Measurements from ENCODE around the gene TMEM47. TPM values are rescaled to one million over a fixed set of nuclear protein-coding genes. Genes with fewer than 3 reads are reported as not detected.

TMEM47 gene
- total and polyA plus RNA-seq, 2 of the 4 experiments (the other 2 are of a cell fraction): 51.5 to 105 TPM

GRCh38 chrX:34631479-34632220 is 25.4 kb downstream of the TMEM47 start:
- Histone ChIP-seq H2AK9ac (replicated peaks; ENCODE audit: low read depth, low read length, poor library complexity) (no peak overlapping the region), H3K4me3 (ENCODE audit: insufficient read depth, low read depth, low read length) (no peak overlapping the region), H3K4ac (ENCODE audit: low read depth, low read length) (no peak overlapping the region), H2AK5ac (ENCODE audit: low read depth, low read length) (no peak overlapping the region), H2BK120ac (ENCODE audit: low read depth, low read length) (no peak overlapping the region), H4K20me1 (ENCODE audit: insufficient read depth, low read length) (no peaks in the 10 kb centered on the region), H3K18ac (ENCODE audit: low read depth, low read length) (no peak overlapping the region), H4K91ac (ENCODE audit: insufficient read depth, low read depth, low read length) (no peak overlapping the region), H2BK5ac (ENCODE audit: low read depth, low read length, poor library complexity, severe bottlenecking) (no peak overlapping the region), H3K27ac (ENCODE audit: insufficient read depth, low read length) (no peak overlapping the region), H3K9me1 (ENCODE audit: insufficient read depth, low read length) (0 out of 2 replicates have a peak, but pooled peaks cover 2% of the 10 kb centered on the region), H3K56ac (ENCODE audit: extremely low read depth, insufficient read depth, low read length) (no peak overlapping the region), H3K4me2 (ENCODE audit: low read depth, low read length) (no peak overlapping the region), H3K27me3 (ENCODE audit: control insufficient read depth, insufficient read depth, low read length) (no peaks in the 10 kb centered on the region), H3K79me1 (ENCODE audit: low read depth in 1 of 2, low read length in 2 of 2) (peaks cover 3 to 4% of the 10 kb centered on the region in 2 experiments; a peak in 2 of 4 replicates), H3K36me3 (ENCODE audit: control insufficient read depth, insufficient read depth, low read length) (peaks cover 5% of the 10 kb centered on the region), H2BK15ac (ENCODE audit: low read depth, low read length) (no peak overlapping the region), H3K4me1 (ENCODE audit: control insufficient read depth, insufficient read depth, low read length) (peaks cover 4% of the 10 kb centered on the region; the same call in 1 of the 2 replicates), H3K9ac (ENCODE audit: low read depth, low read length) (no peak overlapping the region), H3K23ac (ENCODE audit: low read depth, low read length) (no peak overlapping the region), H4K5ac (ENCODE audit: low read depth, low read length) (no peak overlapping the region), H3K9me3 (ENCODE audit: control insufficient read depth, insufficient read depth, low read length) (no peaks in the 10 kb centered on the region), H2BK20ac (ENCODE audit: low read depth, low read length) (no peak overlapping the region), H2AFZ (replicated peaks; ENCODE audit: low read length, poor library complexity) (no peak overlapping the region), H3K14ac (replicated peaks; ENCODE audit: low read depth, low read length) (no peak overlapping the region), H4K8ac (ENCODE audit: low read depth in 2 of 2, low read length in 2 of 2) (no peak overlapping the region)
- ChIA-PET CTCF (no interaction called here), POLR2A (ENCODE audit: unreplicated experiment) (no interaction called here)
- no peak for TF ChIP-seq SMC3 (IDR thresholded peaks at IDR 0.05; ENCODE audit: low read depth, low read length)
- no peak for TF ChIP-seq RCOR1 (IDR thresholded peaks at IDR 0.05; ENCODE audit: insufficient replicate concordance, low read length)
- TF ChIP-seq USF2 (IDR thresholded peaks at IDR 0.05; ENCODE audit: low read depth, low read length): no peak
- no peak for TF ChIP-seq FOS (IDR thresholded peaks at IDR 0.05; ENCODE audit: low read depth, low read length)
- ATAC-seq (ENCODE audit: low read depth) (no peak), DNase-seq (peak; percentile 30)
- BruUV-seq (replicated peaks): no TSS peak
- in situ Hi-C loops (cut with MboI; ENCODE audit: low sequenced_read_pairs): no loop called here
- no CpG with 5 or more reads among the region's 3 CpGs for WGBS, 2 experiments (ENCODE audit: extremely low coverage in 2 of 2, insufficient read length in 1 of 2)
- dilution Hi-C loops (cut with HindIII; ENCODE audit: low sequenced_read_pairs, unreplicated experiment): no loop called here
- intact Hi-C loops (cut with micrococcal nuclease): no loop called here

Data from IMR-90 (cell line).